Lower lobe of right lung (tissue), 2 donors: ENCODE results near the gene NEDD4L. TPM values are rescaled to one million over a fixed set of nuclear protein-coding genes. Genes with fewer than 3 reads are reported as not detected.

ENCODE experiments used
- ATAC-seq, 2 donors: fragments of 200-7000 bp; cut with Tn5 transposase; one replicate each; pipeline ENCODE4 v1.9.1; 2020 to 2022; ENCODE audit warnings: mild to moderate bottlenecking in 2 of 2, moderate library complexity in 2 of 2
- DNase-seq: peaks from one replicate; pipeline ENCODE4 v3.0.0-alpha.2; 2020
- H3K27ac ChIP-seq: fragments of 200-600 bp; one replicate; pipeline ENCODE4 v1.8.0; 2022
- H3K27me3 ChIP-seq: fragments of 200-600 bp; one replicate; pipeline ENCODE4 v1.8.0; 2022; ENCODE audit warnings: low read depth
- H3K36me3 ChIP-seq: fragments of 200-600 bp; one replicate; pipeline ENCODE4 v1.8.0; 2022; ENCODE audit warnings: mild to moderate bottlenecking
- H3K4me1 ChIP-seq: fragments of 200-600 bp; one replicate; pipeline ENCODE4 v1.8.0; 2022
- H3K4me3 ChIP-seq: fragments of 200-600 bp; one replicate; pipeline ENCODE4 v1.8.0; 2022; ENCODE audit warnings: mild to moderate bottlenecking
- H3K9me3 ChIP-seq: fragments of 200-600 bp; one replicate; pipeline ENCODE4 v1.8.0; 2022
- CTCF ChIP-seq: fragments of 200-600 bp; IDR thresholded peaks from one replicate; pipeline ENCODE4 v1.8.0; 2022; ENCODE audit warnings: antibody characterized with exemption, mild to moderate bottlenecking
- intact Hi-C: fragments of 100-400 bp; cut with DNase I; formaldehyde crosslinking; loops from one replicate; pipeline ENCODE4 v1.11.0; 2022
- total RNA-seq: library from RNA; stranded (reverse); fragmentation: NEBNext Ultra II Directional; extraction: Animal tissue kit (Norgen Biotek cat#: 25700); gene quantifications from one replicate; pipeline ENCODE4 v1.2.1, GENCODE V29; 2021
- donor health status: DM: no; HTN: yes; CAD: no; lungs with severe emphysema.

The NEDD4L gene
- total RNA-seq, 1 donor from 2014 or later, result 203 TPM

GRCh38 chr18:58095655-58096054, 51.6 kb downstream of the NEDD4L start:
- no peak overlapping the region for H3K4me3 ChIP-seq
- H3K36me3 ChIP-seq, result no peaks in the 10 kb centered on the region
- H3K9me3 ChIP-seq, result no peaks in the 10 kb centered on the region
- ATAC-seq (no peak), DNase-seq (no peak)
- no peaks in the 10 kb centered on the region for H3K27me3 ChIP-seq
- TF ChIP-seq CTCF, result no peak
- peaks cover 74% of the 10 kb centered on the region for H3K4me1 ChIP-seq
- peak overlapping the region; percentile 63 for H3K27ac ChIP-seq
- intact Hi-C loops, result no loop called here

GRCh38 chr18:58096658-58097057, 52.6 kb downstream of the NEDD4L start:
- H3K9me3 ChIP-seq, result no peaks in the 10 kb centered on the region
- H3K4me3 ChIP-seq, result no peak overlapping the region
- TF ChIP-seq CTCF, result no peak
- no peaks in the 10 kb centered on the region for H3K27me3 ChIP-seq
- ATAC-seq (no peak), DNase-seq (no peak)
- intact Hi-C loops, result no loop called here
- no peaks in the 10 kb centered on the region for H3K36me3 ChIP-seq
- H3K27ac ChIP-seq, result peak overlapping the region; percentile 63
- peaks cover 68% of the 10 kb centered on the region for H3K4me1 ChIP-seq

- Histone ChIP-seq H3K9me3 (no peaks in the 10 kb centered on the region), H3K36me3 (no peaks in the 10 kb centered on the region), H3K4me1 (peaks cover 61% of the 10 kb centered on the region), H3K4me3 (no peak overlapping the region), H3K27ac (peak overlapping the region; percentile 63), H3K27me3 (no peaks in the 10 kb centered on the region)
- ATAC-seq (peak; percentile 87), DNase-seq (peak; percentile 60)
- no peak for TF ChIP-seq CTCF
- intact Hi-C loops, result no loop called here
Observed at GRCh38 chr18:58097121-58097906, 53.3 kb downstream of the NEDD4L start.

- Histone ChIP-seq H3K4me1 (peaks cover 56% of the 10 kb centered on the region), H3K27ac (peak overlapping the region; percentile 63), H3K9me3 (no peaks in the 10 kb centered on the region), H3K36me3 (no peaks in the 10 kb centered on the region), H3K4me3 (no peak overlapping the region), H3K27me3 (no peaks in the 10 kb centered on the region)
- DNase-seq, result no peak
- intact Hi-C loops, result no loop called here
- TF ChIP-seq CTCF, result no peak
- ATAC-seq, result no peak
Observed at GRCh38 chr18:58097907-58098166, 53.8 kb downstream of the NEDD4L start.

DNA sequence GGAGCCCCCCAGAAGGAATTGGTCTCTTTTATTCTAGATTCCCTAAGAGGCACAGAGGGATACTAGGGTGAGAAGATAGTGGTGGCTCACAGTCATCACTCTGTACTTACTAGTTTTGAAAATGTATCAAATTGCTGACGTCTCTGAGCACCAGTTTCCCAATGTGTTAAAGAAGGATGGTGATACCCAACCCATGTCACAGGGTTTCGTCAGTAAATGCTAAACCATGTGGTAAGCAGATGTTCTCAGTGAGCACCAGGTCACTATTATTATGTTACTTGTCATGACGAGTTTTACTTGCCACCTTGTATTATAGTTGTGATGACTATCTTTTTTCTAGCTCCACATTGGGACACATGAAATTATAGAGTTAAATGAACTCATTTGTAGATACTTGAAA, 54.7 kb downstream of the NEDD4L start:
- Histone ChIP-seq H3K4me1 (peaks cover 55% of the 10 kb centered on the region), H3K27me3 (no peaks in the 10 kb centered on the region), H3K4me3 (no peak overlapping the region), H3K9me3 (no peaks in the 10 kb centered on the region), H3K27ac (no peak overlapping the region), H3K36me3 (no peaks in the 10 kb centered on the region)
- TF ChIP-seq CTCF, result no peak
- DNase-seq, result no peak
- no peak for ATAC-seq
- intact Hi-C loops, result no loop called here
